GM11168 (cell line): ENCODE measurements around the gene CMTR1.

Experiments
- in situ Hi-C: fragments of 300-500 bp; cut with MboI; formaldehyde crosslinking; loops from one replicate; pipeline ENCODE4 v1.12.0; 2022; ENCODE audit warnings: low sequenced_read_pairs; ENCODE audit not compliant: unreplicated experiment

CMTR1 gene

DNA sequence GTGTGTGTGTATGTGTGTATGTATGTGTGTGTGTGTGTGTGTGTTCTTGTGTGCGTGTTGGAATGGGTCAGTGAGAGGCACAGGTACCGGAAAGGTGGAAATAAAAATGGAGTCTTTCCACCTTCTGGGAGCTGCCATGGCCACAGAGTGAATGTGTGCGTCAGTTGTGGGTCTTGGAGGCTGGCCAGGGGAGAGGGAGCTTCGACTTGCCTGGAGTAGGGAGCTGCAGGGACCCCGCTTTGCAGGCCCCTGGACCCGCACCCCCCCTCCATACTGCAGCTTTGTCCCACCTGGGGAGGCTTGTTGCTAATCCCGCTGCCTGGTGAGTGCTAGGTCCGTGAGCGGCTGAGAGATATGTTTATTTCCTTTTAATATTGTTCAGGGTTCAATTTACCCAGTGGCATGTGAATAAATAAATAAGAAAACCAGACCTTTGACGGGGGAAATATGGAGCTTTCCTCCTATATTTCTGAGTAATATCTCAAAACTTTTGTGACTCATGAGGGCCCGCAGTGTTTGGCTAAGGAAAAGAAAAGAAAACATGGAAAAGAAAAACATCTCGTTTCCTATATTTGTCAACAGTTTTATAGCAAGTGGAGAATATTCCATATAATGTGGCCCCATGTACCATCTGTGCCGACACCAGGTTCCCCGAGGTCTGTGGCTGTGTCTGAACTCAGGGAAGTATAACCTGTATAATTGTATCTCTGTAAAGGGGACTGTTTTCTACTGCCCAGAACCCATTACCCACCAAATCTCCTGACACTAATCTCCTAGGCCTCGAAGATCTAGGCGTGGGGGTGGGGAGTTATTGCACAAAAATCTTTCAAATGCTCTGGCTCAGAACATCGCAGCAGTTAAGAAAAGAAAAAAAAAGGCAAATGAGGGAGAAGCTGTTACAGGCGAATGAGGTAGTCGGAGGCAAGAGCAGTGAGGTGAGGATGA is 91.3 kb downstream of the CMTR1 start:
- in situ Hi-C loops = no loop called here

DNA sequence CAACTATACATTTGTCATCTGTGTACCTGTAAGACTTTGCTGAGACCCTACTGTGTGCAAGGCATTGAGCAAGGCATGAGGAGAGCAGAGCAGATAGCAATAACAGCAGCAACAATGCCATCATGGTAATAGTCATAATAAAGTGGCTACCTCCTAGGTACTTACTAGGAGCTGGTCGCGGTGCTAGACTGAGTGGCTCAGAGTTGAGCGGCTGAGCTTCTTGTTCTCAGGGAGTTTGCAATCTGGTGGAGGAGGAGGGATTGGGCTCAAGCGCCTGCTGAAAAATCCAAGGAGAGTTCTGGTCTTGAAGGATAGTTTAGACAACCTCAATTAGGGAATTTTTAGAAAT is 91.9 kb downstream of the CMTR1 start:
- in situ Hi-C loops = no loop called here

GRCh38 chr6:37525460-37526357 is 92.7 kb downstream of the CMTR1 start:
- in situ Hi-C loops = no loop called here

DNA sequence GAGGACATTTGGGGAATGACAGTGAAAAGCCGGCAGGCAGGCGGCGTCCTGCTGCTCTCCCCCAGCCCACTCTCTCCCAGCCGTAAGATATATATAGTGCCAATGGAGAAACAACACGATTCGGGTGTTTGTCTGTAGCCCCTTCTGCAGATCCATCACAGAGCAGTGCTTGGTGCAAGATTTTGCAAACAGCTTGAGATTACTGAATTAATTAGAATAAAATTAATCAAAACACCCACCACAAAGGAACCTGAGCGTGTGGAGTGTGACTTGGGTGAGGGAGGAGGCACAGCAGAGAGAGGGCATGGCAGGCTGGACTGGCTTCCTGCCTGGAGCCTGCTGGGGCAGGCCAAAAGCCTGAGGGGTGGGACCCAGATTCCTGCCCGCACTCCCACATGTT is 95.5 kb downstream of the CMTR1 start:
- in situ Hi-C loops = no loop called here

- in situ Hi-C loops = no loop called here
Observed at GRCh38 chr6:37530297-37530696, 97.3 kb downstream of the CMTR1 start.

GRCh38 chr6:37531026-37531425 is 98.0 kb downstream of the CMTR1 start:
- in situ Hi-C loops = no loop called here
